Panc1 (cell line): ENCODE measurements around the gene MAPT.

ENCODE experiments used
- CTCF ChIP-seq: fragments of 450-650 bp; IDR thresholded peaks from 2 replicates; pipeline ENCODE4 v1.5.1; 2017; ENCODE audit warnings: mild to moderate bottlenecking
- POLR2AphosphoS5 ChIP-seq: IDR thresholded peaks from 2 replicates; pipeline ENCODE4 v1.6.1; 2012; ENCODE audit warnings: mild to moderate bottlenecking, low read depth, low read length, moderate library complexity
- SIN3A ChIP-seq: IDR thresholded peaks from 2 replicates; pipeline ENCODE4 v1.6.1; 2012; ENCODE audit warnings: low read depth, mild to moderate bottlenecking, low read length, moderate library complexity, borderline replicate concordance; ENCODE audit not compliant: insufficient read depth
- TCF7L2 ChIP-seq: IDR thresholded peaks from 2 replicates; pipeline ENCODE4 v1.6.1; 2011; ENCODE audit warnings: mild to moderate bottlenecking, low read depth, low read length, inconsistent platforms
- TF ChIP-seq, protein P1 (sequence below), 2 experiments: IDR thresholded peaks; 2 replicates each; pipeline ENCODE4 v1.6.1; 2011 to 2012; ENCODE audit warnings: low read depth in 2 of 2, control low read depth in 1 of 2, low read length in 1 of 2, mild to moderate bottlenecking in 1 of 2, moderate library complexity in 1 of 2; ENCODE audit not compliant: insufficient read depth in 1 of 2

DNA sequence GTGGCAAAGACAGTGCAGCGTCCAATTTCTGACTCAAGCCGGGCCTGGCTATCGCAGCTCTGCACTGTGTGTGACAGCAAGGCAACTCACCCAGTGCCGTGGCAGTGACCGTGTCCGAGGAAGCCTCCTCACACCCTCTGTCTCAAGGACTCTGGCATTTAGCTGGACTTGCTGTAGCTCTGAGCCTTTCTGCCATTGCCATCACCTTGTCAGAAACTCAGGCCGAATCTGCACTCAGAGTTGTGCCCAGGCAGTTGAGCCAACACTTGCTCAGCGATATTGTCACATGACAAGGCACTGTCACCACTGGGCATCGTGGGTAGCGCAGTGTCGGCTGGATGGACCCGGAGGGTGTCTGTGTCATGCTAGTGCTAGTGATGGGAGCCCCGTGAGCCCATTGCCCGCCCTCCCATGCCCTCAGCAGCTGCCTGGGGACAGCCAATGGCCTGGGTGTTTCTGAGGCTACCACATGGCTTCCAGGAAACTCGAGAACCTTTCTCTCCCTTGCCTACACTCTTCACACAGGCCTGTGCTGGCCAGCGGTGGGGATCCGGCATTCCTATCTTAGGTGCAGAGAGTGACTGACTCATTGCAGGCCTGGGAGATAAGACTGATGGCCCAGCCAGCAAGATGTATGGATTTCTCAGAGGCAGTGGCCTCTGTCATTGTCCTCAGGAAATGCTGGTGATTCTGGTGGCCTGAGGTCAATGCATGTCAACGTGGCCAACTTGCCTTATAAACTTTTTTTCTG is 82.6 kb downstream of the MAPT start:
- TF ChIP-seq CTCF (no peak), TCF7L2 (no peak), POLR2AphosphoS5 (no peak), SIN3A (no peak)
- TF ChIP-seq, protein P1, sequence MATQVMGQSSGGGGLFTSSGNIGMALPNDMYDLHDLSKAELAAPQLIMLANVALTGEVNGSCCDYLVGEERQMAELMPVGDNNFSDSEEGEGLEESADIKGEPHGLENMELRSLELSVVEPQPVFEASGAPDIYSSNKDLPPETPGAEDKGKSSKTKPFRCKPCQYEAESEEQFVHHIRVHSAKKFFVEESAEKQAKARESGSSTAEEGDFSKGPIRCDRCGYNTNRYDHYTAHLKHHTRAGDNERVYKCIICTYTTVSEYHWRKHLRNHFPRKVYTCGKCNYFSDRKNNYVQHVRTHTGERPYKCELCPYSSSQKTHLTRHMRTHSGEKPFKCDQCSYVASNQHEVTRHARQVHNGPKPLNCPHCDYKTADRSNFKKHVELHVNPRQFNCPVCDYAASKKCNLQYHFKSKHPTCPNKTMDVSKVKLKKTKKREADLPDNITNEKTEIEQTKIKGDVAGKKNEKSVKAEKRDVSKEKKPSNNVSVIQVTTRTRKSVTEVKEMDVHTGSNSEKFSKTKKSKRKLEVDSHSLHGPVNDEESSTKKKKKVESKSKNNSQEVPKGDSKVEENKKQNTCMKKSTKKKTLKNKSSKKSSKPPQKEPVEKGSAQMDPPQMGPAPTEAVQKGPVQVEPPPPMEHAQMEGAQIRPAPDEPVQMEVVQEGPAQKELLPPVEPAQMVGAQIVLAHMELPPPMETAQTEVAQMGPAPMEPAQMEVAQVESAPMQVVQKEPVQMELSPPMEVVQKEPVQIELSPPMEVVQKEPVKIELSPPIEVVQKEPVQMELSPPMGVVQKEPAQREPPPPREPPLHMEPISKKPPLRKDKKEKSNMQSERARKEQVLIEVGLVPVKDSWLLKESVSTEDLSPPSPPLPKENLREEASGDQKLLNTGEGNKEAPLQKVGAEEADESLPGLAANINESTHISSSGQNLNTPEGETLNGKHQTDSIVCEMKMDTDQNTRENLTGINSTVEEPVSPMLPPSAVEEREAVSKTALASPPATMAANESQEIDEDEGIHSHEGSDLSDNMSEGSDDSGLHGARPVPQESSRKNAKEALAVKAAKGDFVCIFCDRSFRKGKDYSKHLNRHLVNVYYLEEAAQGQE (IDR thresholded peaks at IDR 0.05; ENCODE audit: insufficient read depth in 1 of 2, low read depth in 2 of 2, low read length in 1 of 2) = no peak
